Immature natural killer cell (primary cell): ENCODE data around the gene MYO3A. TPM values are rescaled to one million over a fixed set of nuclear protein-coding genes. Genes with fewer than 3 reads are reported as not detected.

Experiments
- DNase-seq, 3 donors: peaks; one replicate each; pipeline ENCODE4 v3.0.0; 2022; ENCODE audit warnings: mixed read lengths in 1 of 3
- H3K27ac Mint-ChIP-seq, 6 donors: one replicate each; pipeline ENCODE4 v1.8.0; 2020; ENCODE audit warnings: mixed read lengths in 6 of 6, mild to moderate bottlenecking in 5 of 6, inconsistent platforms in 4 of 6, moderate library complexity in 3 of 6
- H3K27me3 Mint-ChIP-seq, 3 donors: one replicate each; pipeline ENCODE4 v1.8.0; 2020 to 2021; ENCODE audit warnings: low read depth in 3 of 3, mild to moderate bottlenecking in 3 of 3, mixed read lengths in 3 of 3, moderate library complexity in 3 of 3, inconsistent platforms in 1 of 3
- H3K36me3 Mint-ChIP-seq, 3 donors: one replicate each; pipeline ENCODE4 v1.8.0; 2020; ENCODE audit warnings: mixed read lengths in 3 of 3, inconsistent platforms in 2 of 3, mild to moderate bottlenecking in 2 of 3
- H3K4me1 Mint-ChIP-seq, 2 donors: one replicate each; pipeline ENCODE4 v1.8.0; 2020; ENCODE audit warnings: inconsistent platforms in 2 of 2, mild to moderate bottlenecking in 2 of 2, mixed read lengths in 2 of 2, moderate library complexity in 1 of 2
- H3K4me3 Mint-ChIP-seq, 5 donors: one replicate each; pipeline ENCODE4 v1.8.0; 2020; ENCODE audit warnings: mild to moderate bottlenecking in 5 of 5, mixed read lengths in 5 of 5, inconsistent platforms in 3 of 5, moderate library complexity in 3 of 5
- H3K9me3 Mint-ChIP-seq, 6 donors: one replicate each; pipeline ENCODE4 v1.8.0; 2020; ENCODE audit warnings: mild to moderate bottlenecking in 6 of 6, mixed read lengths in 6 of 6, inconsistent platforms in 4 of 6, moderate library complexity in 3 of 6
- polyA plus RNA-seq, 3 donors: library from polyadenylated mRNA; unstranded; fragments of 300-500 nt; fragmentation: Illumina TruSeq; gene quantifications; one replicate each; pipeline ENCODE4 v1.2.3, GENCODE V29; 2021

MYO3A gene, protein sequence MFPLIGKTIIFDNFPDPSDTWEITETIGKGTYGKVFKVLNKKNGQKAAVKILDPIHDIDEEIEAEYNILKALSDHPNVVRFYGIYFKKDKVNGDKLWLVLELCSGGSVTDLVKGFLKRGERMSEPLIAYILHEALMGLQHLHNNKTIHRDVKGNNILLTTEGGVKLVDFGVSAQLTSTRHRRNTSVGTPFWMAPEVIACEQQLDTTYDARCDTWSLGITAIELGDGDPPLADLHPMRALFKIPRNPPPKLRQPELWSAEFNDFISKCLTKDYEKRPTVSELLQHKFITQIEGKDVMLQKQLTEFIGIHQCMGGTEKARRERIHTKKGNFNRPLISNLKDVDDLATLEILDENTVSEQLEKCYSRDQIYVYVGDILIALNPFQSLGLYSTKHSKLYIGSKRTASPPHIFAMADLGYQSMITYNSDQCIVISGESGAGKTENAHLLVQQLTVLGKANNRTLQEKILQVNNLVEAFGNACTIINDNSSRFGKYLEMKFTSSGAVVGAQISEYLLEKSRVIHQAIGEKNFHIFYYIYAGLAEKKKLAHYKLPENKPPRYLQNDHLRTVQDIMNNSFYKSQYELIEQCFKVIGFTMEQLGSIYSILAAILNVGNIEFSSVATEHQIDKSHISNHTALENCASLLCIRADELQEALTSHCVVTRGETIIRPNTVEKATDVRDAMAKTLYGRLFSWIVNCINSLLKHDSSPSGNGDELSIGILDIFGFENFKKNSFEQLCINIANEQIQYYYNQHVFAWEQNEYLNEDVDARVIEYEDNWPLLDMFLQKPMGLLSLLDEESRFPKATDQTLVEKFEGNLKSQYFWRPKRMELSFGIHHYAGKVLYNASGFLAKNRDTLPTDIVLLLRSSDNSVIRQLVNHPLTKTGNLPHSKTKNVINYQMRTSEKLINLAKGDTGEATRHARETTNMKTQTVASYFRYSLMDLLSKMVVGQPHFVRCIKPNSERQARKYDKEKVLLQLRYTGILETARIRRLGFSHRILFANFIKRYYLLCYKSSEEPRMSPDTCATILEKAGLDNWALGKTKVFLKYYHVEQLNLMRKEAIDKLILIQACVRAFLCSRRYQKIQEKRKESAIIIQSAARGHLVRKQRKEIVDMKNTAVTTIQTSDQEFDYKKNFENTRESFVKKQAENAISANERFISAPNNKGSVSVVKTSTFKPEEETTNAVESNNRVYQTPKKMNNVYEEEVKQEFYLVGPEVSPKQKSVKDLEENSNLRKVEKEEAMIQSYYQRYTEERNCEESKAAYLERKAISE (N-terminal part only)
- polyA plus RNA-seq = not detected

- H3K4me1 Mint-ChIP-seq = no peaks in the 10 kb centered on the region
- H3K27me3 Mint-ChIP-seq = peaks cover 4 to 9% (median 6%) of the 10 kb centered on the region in 3 donors
- H3K27ac Mint-ChIP-seq = no peak within 1 kb of the TSS
- H3K36me3 Mint-ChIP-seq = no peaks in the 10 kb centered on the region
- H3K9me3 Mint-ChIP-seq = peaks cover 1 to 19% (median 6%) of the 10 kb centered on the region in 6 donors
- H3K4me3 Mint-ChIP-seq = peak within 1 kb of the TSS in 3 of 5 donors; percentile 21 to 50 (median 38)
- no peak for DNase-seq
Observed at GRCh38 chr10:25933653-25934608, at the start of gene MYO3A. MYO3A (plus strand) TSS chr10:25934229; CDS start chr10:25952111, 17,882 bp downstream.

DNA sequence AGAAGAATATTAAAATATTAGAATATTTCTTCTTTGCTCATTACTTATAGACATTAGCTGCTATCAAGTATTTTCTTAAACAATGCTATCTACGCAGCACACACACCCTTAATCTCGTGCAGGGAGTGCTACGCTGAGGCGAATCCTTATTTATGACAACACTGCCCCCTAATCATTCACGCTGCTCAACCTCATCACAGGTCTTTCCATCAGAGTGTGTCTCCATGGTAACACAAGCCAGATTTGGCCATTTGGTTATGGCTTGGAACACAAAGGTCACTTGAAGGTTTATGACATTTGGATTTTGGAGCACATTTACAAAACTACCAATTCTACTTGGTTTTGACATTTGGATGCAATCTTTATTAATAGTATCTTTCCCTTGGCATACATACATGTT, 45.4 kb upstream of the MYO3A start:
- Mint-ChIP-seq H3K36me3 (no peaks in the 10 kb centered on the region), H3K4me3 (no peak overlapping the region), H3K27me3 (peaks cover 0 to 4% (median 2%) of the 10 kb centered on the region in 3 donors), H3K4me1 (no peaks in the 10 kb centered on the region), H3K27ac (no peak overlapping the region), H3K9me3 (peaks cover 0 to 8% (median 0%) of the 10 kb centered on the region in 6 donors)
- no peak for DNase-seq

GRCh38 chr10:25890995-25891394, 43.0 kb upstream of the MYO3A start:
- H3K27ac Mint-ChIP-seq = no peak overlapping the region
- H3K36me3 Mint-ChIP-seq = no peaks in the 10 kb centered on the region
- peaks cover 0 to 4% (median 0%) of the 10 kb centered on the region in 3 donors for H3K27me3 Mint-ChIP-seq
- H3K4me1 Mint-ChIP-seq = no peaks in the 10 kb centered on the region
- no peak for DNase-seq
- peaks cover 0 to 7% (median 0%) of the 10 kb centered on the region in 6 donors for H3K9me3 Mint-ChIP-seq
- H3K4me3 Mint-ChIP-seq = no peak overlapping the region

- H3K9me3 Mint-ChIP-seq = peaks cover 0 to 11% (median 0%) of the 10 kb centered on the region in 6 donors
- no peaks in the 10 kb centered on the region for H3K27me3 Mint-ChIP-seq
- DNase-seq = no peak
- no peak overlapping the region for H3K4me3 Mint-ChIP-seq
- no peaks in the 10 kb centered on the region for H3K4me1 Mint-ChIP-seq
- no peaks in the 10 kb centered on the region for H3K36me3 Mint-ChIP-seq
- no peak overlapping the region for H3K27ac Mint-ChIP-seq
Observed at GRCh38 chr10:25895856-25896255, 38.2 kb upstream of the MYO3A start.

DNA sequence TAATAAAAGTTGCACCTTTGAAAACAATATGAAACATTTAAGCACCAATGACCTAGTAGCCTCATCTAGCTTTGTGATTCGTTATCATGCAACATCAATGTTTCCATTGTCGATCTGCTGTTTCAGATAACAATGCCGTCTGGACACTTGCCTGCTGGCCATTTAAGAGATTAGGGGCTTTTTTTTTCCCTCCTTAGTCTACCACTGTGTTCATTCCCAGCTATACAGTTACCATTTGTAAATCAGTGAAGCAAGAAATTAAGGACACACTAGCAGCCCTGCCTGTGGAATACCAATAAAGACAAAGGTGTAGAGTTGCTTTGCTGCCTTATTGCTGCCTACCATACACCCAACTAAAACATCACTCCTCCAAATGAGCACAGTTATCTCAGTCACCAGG, 37.6 kb upstream of the MYO3A start:
- Mint-ChIP-seq H3K4me1 (no peaks in the 10 kb centered on the region), H3K36me3 (no peaks in the 10 kb centered on the region), H3K4me3 (no peak overlapping the region), H3K9me3 (peaks cover 0 to 11% (median 0%) of the 10 kb centered on the region in 6 donors), H3K27me3 (no peaks in the 10 kb centered on the region), H3K27ac (no peak overlapping the region)
- DNase-seq = no peak

GRCh38 chr10:25899304-25899703, 34.7 kb upstream of the MYO3A start:
- H3K4me1 Mint-ChIP-seq = no peaks in the 10 kb centered on the region
- no peak overlapping the region for H3K4me3 Mint-ChIP-seq
- no peak for DNase-seq
- H3K27me3 Mint-ChIP-seq = no peaks in the 10 kb centered on the region
- H3K27ac Mint-ChIP-seq = no peak overlapping the region
- peaks cover 0 to 13% (median 0%) of the 10 kb centered on the region in 6 donors for H3K9me3 Mint-ChIP-seq
- no peaks in the 10 kb centered on the region for H3K36me3 Mint-ChIP-seq

GRCh38 chr10:25901199-25901598, 32.8 kb upstream of the MYO3A start:
- no peaks in the 10 kb centered on the region for H3K27me3 Mint-ChIP-seq

GRCh38 chr10:25902002-25902401, 32.0 kb upstream of the MYO3A start:
- H3K4me1 Mint-ChIP-seq = no peaks in the 10 kb centered on the region
- H3K36me3 Mint-ChIP-seq = no peaks in the 10 kb centered on the region
- H3K27me3 Mint-ChIP-seq = peaks cover 0 to 2% (median 0%) of the 10 kb centered on the region in 3 donors
- no peak for DNase-seq
- H3K4me3 Mint-ChIP-seq = no peak overlapping the region
- peaks cover 0 to 10% (median 0%) of the 10 kb centered on the region in 6 donors for H3K9me3 Mint-ChIP-seq
- no peak overlapping the region for H3K27ac Mint-ChIP-seq

More at GRCh38 chr10:25901199-25901598, 32.8 kb upstream of the MYO3A start:
- Mint-ChIP-seq H3K4me3 (no peak overlapping the region), H3K4me1 (no peaks in the 10 kb centered on the region), H3K36me3 (no peaks in the 10 kb centered on the region), H3K9me3 (peaks cover 0 to 10% (median 0%) of the 10 kb centered on the region in 6 donors), H3K27ac (no peak overlapping the region)
- DNase-seq = no peak

DNA sequence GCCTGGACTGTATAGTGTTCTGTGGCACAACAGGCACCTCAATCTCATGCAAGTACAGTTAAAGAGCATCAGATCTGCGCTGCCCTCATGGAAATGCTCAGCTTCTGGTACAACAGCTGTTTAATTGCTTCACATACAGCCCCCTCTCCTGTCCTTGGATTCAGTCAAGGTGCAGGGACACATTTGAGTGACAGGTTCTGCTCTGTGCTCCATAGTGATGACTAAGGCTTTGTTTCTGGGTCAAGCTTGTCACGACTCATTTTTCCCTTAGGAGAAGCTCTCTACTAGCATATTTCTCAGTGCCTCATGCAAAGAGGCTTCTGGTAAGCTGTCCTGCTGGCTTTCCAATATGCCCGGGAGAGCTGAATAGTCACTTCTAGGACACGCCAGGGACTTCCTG, 26.8 kb upstream of the MYO3A start:
- Mint-ChIP-seq H3K4me3 (no peak overlapping the region), H3K4me1 (no peaks in the 10 kb centered on the region), H3K27me3 (peaks cover 0 to 2% (median 0%) of the 10 kb centered on the region in 3 donors), H3K36me3 (no peaks in the 10 kb centered on the region), H3K27ac (no peak overlapping the region), H3K9me3 (peaks cover 0 to 10% (median 1%) of the 10 kb centered on the region in 6 donors)
- DNase-seq = no peak

GRCh38 chr10:25912866-25913265, 21.2 kb upstream of the MYO3A start:
- Mint-ChIP-seq H3K27ac (no peak overlapping the region), H3K4me1 (no peaks in the 10 kb centered on the region), H3K4me3 (no peak overlapping the region), H3K36me3 (no peaks in the 10 kb centered on the region), H3K27me3 (peaks cover 0 to 4% (median 0%) of the 10 kb centered on the region in 3 donors), H3K9me3 (peaks cover 0 to 7% (median 1%) of the 10 kb centered on the region in 6 donors)
- DNase-seq = no peak

DNA sequence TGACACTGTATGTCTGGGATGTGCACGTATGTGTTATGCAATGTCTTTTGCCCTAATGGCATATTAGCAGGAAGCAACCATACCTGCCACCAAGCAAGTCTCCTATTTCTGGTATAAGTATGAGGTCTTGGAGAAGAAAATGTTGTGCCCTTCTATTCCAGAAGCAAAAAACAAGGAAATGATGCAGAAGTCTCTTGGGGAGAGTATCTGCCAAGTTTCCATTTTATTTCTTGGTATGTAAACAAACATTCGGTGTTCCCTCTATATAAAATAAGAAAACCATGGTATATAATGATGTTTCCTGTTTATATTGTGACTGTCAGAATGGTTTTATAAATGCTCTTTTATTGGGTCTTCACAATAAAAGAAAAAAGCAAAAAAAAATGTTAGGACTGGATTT, 19.3 kb upstream of the MYO3A start:
- peaks cover 0 to 4% (median 0%) of the 10 kb centered on the region in 3 donors for H3K27me3 Mint-ChIP-seq
- H3K36me3 Mint-ChIP-seq = no peaks in the 10 kb centered on the region
- no peak overlapping the region for H3K4me3 Mint-ChIP-seq
- DNase-seq = no peak
- peaks cover 0 to 5% (median 0%) of the 10 kb centered on the region in 6 donors for H3K9me3 Mint-ChIP-seq
- H3K4me1 Mint-ChIP-seq = no peaks in the 10 kb centered on the region
- no peak overlapping the region for H3K27ac Mint-ChIP-seq

GRCh38 chr10:25934621-25935139, 651 bp downstream of the MYO3A start:
- DNase-seq = no peak
- H3K4me1 Mint-ChIP-seq = no peaks in the 10 kb centered on the region

More at GRCh38 chr10:25934621-25935139, 651 bp downstream of the MYO3A start:
- Mint-ChIP-seq H3K9me3 (peaks cover 1 to 19% (median 6%) of the 10 kb centered on the region in 6 donors), H3K4me3 (peak overlapping the region in 3 of 5 donors; percentile 21 to 50 (median 38)), H3K27me3 (peaks cover 4 to 9% (median 6%) of the 10 kb centered on the region in 3 donors), H3K36me3 (no peaks in the 10 kb centered on the region), H3K27ac (no peak overlapping the region)
